ENCODE results near the gene EXOC6.

The EXOC6 gene

GRCh38 chr10:92868557-92868956 lies 20.2 kb downstream of the EXOC6 start:
- no peak overlapping the region for H3K27ac ChIP-seq
- no peak overlapping the region for H3K4me2 ChIP-seq
- H3K9me3 ChIP-seq, result peaks cover 7% of the 10 kb centered on the region; the same call in 1 of the 2 replicates
- H4K20me1 ChIP-seq, result 0 out of 2 replicates have a peak, but pooled peaks cover 11% of the 10 kb centered on the region
- TF ChIP-seq Cebpa-rat (IDR thresholded peaks at IDR 0.05), result no peak
- no peaks in the 10 kb centered on the region for H3K36me3 ChIP-seq
- no peak overlapping the region for H3K4me3 ChIP-seq
- H3K27me3 ChIP-seq, result no peaks in the 10 kb centered on the region
- 0 out of 2 replicates have a peak, but pooled peaks cover 3% of the 10 kb centered on the region for H3K4me1 ChIP-seq
- H3K9ac ChIP-seq, result no peak overlapping the region

- Histone ChIP-seq H3K36me3 (no peaks in the 10 kb centered on the region), H3K27me3 (no peaks in the 10 kb centered on the region), H3K4me3 (no peak overlapping the region), H3K4me1 (peaks cover 14% of the 10 kb centered on the region), H3K9me3 (no peaks in the 10 kb centered on the region), H3K9ac (no peak overlapping the region), H3K27ac (no peak overlapping the region), H4K20me1 (peaks cover 16% of the 10 kb centered on the region), H3K4me2 (no peak overlapping the region)
- no peak for TF ChIP-seq Cebpa-rat (IDR thresholded peaks at IDR 0.05)
Observed at GRCh38 chr10:92873029-92873428, 24.7 kb downstream of the EXOC6 start.

GRCh38 chr10:92876509-92877036 lies 28.3 kb downstream of the EXOC6 start:
- H3K4me2 ChIP-seq, result no peak overlapping the region
- no peak overlapping the region for H3K27ac ChIP-seq
- no peak for TF ChIP-seq Cebpa-rat (IDR thresholded peaks at IDR 0.05)

GRCh38 chr10:92880233-92880861 lies 32.0 kb downstream of the EXOC6 start:
- TF ChIP-seq Cebpa-rat (IDR thresholded peaks at IDR 0.05), result no peak
- H3K4me2 ChIP-seq, result no peak overlapping the region
- no peaks in the 10 kb centered on the region for H3K27me3 ChIP-seq
- H3K4me1 ChIP-seq, result peaks cover 18% of the 10 kb centered on the region
- no peaks in the 10 kb centered on the region for H3K9me3 ChIP-seq
- no peaks in the 10 kb centered on the region for H3K36me3 ChIP-seq
- no peak overlapping the region for H3K27ac ChIP-seq
- no peak overlapping the region for H3K4me3 ChIP-seq
- H3K9ac ChIP-seq, result no peak overlapping the region
- H4K20me1 ChIP-seq, result peaks cover 58% of the 10 kb centered on the region

More at GRCh38 chr10:92876509-92877036, 28.3 kb downstream of the EXOC6 start:
- no peak overlapping the region for H3K4me3 ChIP-seq
- no peak overlapping the region for H3K9ac ChIP-seq
- H3K27me3 ChIP-seq, result no peaks in the 10 kb centered on the region
- no peaks in the 10 kb centered on the region for H3K9me3 ChIP-seq
- H3K36me3 ChIP-seq, result no peaks in the 10 kb centered on the region
- H3K4me1 ChIP-seq, result peaks cover 21% of the 10 kb centered on the region
- H4K20me1 ChIP-seq, result peaks cover 47% of the 10 kb centered on the region

- no peak for TF ChIP-seq Cebpa-rat (IDR thresholded peaks at IDR 0.05)
- Histone ChIP-seq H3K36me3 (no peaks in the 10 kb centered on the region), H3K4me3 (no peak overlapping the region), H3K9me3 (no peaks in the 10 kb centered on the region), H3K4me1 (peaks cover 18% of the 10 kb centered on the region), H3K27ac (no peak overlapping the region), H3K27me3 (no peaks in the 10 kb centered on the region), H3K4me2 (no peak overlapping the region), H3K9ac (no peak overlapping the region), H4K20me1 (peaks cover 62% of the 10 kb centered on the region)
Observed at GRCh38 chr10:92880917-92881316, 32.6 kb downstream of the EXOC6 start.

GRCh38 chr10:92886334-92886961 lies 38.1 kb downstream of the EXOC6 start:
- Histone ChIP-seq H3K27ac (no peak overlapping the region), H3K4me2 (no peak overlapping the region), H3K4me3 (no peak overlapping the region)

GRCh38 chr10:92890471-92890870 lies 42.2 kb downstream of the EXOC6 start:
- H3K4me3 ChIP-seq, result no peak overlapping the region
- H4K20me1 ChIP-seq, result peaks cover 35% of the 10 kb centered on the region
- H3K27ac ChIP-seq, result no peak overlapping the region
- H3K4me1 ChIP-seq, result no peaks in the 10 kb centered on the region
- no peaks in the 10 kb centered on the region for H3K9me3 ChIP-seq
- no peaks in the 10 kb centered on the region for H3K27me3 ChIP-seq
- no peak overlapping the region for H3K9ac ChIP-seq
- no peak overlapping the region for H3K4me2 ChIP-seq
- H3K36me3 ChIP-seq, result no peaks in the 10 kb centered on the region
- no peak for TF ChIP-seq Cebpa-rat (IDR thresholded peaks at IDR 0.05)

More at GRCh38 chr10:92886334-92886961, 38.1 kb downstream of the EXOC6 start:
- Histone ChIP-seq H3K36me3 (no peaks in the 10 kb centered on the region), H4K20me1 (peaks cover 43% of the 10 kb centered on the region), H3K9me3 (no peaks in the 10 kb centered on the region), H3K4me1 (no peaks in the 10 kb centered on the region), H3K9ac (no peak overlapping the region), H3K27me3 (no peaks in the 10 kb centered on the region)
- no peak for TF ChIP-seq Cebpa-rat (IDR thresholded peaks at IDR 0.05)

- H3K36me3 ChIP-seq, result 0 out of 2 replicates have a peak, but pooled peaks cover 2% of the 10 kb centered on the region
- H3K27ac ChIP-seq, result no peak overlapping the region
- H4K20me1 ChIP-seq, result peaks cover 21% of the 10 kb centered on the region; the same call in 1 of the 2 replicates
- no peaks in the 10 kb centered on the region for H3K4me1 ChIP-seq
- no peak overlapping the region for H3K4me2 ChIP-seq
- no peak overlapping the region for H3K9ac ChIP-seq
- no peaks in the 10 kb centered on the region for H3K27me3 ChIP-seq
- H3K9me3 ChIP-seq, result no peaks in the 10 kb centered on the region
- no peak for TF ChIP-seq Cebpa-rat (IDR thresholded peaks at IDR 0.05)
- H3K4me3 ChIP-seq, result no peak overlapping the region
Observed at GRCh38 chr10:92891885-92892690, 43.8 kb downstream of the EXOC6 start.

- no peak for TF ChIP-seq Cebpa-rat (IDR thresholded peaks at IDR 0.05)
- Histone ChIP-seq H3K36me3 (0 out of 2 replicates have a peak, but pooled peaks cover 8% of the 10 kb centered on the region), H3K9me3 (no peaks in the 10 kb centered on the region), H3K4me3 (no peak overlapping the region), H3K4me1 (no peaks in the 10 kb centered on the region), H3K4me2 (no peak overlapping the region), H3K27ac (no peak overlapping the region), H3K9ac (no peak overlapping the region), H3K27me3 (no peaks in the 10 kb centered on the region), H4K20me1 (peaks cover 21% of the 10 kb centered on the region; the same call in 1 of the 2 replicates)
Observed at GRCh38 chr10:92892691-92893054, 44.4 kb downstream of the EXOC6 start.

All from BLaER1 (cell line).